ENCODE data around the gene HTR4. TPM values are rescaled to one million over a fixed set of nuclear protein-coding genes. Genes with fewer than 3 reads are reported as not detected.
"Not testable (repeated sequence)": the region's sequence is repeated elsewhere in the genome, so short reads cannot be mapped to it uniquely, and the experiment has no call there.

Gene HTR4
- total RNA-seq, 2 experiments from 2014 or later: not detected

DNA sequence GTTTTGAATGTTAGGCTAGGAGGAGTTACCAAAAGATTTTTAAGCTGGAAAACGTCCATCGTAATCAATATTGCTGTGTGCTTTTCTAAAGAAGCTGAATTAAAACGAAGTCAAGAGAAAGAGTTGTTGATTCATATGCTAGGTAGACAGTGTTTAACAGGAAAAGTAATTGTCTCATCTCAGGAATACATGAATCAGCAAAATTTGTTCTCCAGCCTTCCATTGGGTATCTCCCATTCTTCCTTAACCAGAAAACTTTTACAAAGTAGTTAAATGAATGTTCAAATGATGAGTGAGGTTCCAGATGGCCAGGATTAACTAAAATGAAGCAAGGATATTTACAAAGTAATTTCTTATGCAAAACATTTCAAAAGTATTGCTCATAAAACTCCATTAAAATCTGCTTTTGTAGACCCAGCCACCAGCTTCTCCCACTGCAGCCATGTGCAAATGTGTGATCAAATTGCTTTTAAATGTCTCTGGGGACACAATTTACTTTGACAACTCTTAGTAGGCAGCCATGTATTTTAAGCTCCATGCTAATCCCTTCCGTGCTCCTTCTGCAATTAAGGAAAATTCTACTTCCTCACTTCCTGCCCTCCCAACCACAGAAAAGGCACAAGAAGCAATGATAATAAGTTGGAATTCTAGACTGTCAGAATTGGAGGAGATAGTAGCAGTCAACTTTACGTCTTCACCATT is 121.2 kb downstream of the HTR4 start:
- CTCF ChIA-PET: no interaction called here
- Mint-ChIP-seq H3K4me3 (no peak overlapping the region), H3K27me3 (peaks cover 15% of the 10 kb centered on the region), H3K27ac (no peak overlapping the region), H3K4me1 (no peaks in the 10 kb centered on the region), H3K36me3 (ENCODE audit: low read depth) (no peaks in the 10 kb centered on the region), H3K9me3 (peaks cover 8% of the 10 kb centered on the region)
- DNase-seq: no peak
- POLR2A ChIA-PET: no interaction called here

GRCh38 chr5:148529450-148529849 is 124.9 kb downstream of the HTR4 start:
- H3K27me3 Mint-ChIP-seq; H3K9me3 Mint-ChIP-seq; DNase-seq; H3K36me3 Mint-ChIP-seq (ENCODE audit: low read depth); POLR2A ChIA-PET; H3K4me1 Mint-ChIP-seq; CTCF ChIA-PET; H3K27ac Mint-ChIP-seq; H3K4me3 Mint-ChIP-seq: not testable (repeated sequence)

DNA sequence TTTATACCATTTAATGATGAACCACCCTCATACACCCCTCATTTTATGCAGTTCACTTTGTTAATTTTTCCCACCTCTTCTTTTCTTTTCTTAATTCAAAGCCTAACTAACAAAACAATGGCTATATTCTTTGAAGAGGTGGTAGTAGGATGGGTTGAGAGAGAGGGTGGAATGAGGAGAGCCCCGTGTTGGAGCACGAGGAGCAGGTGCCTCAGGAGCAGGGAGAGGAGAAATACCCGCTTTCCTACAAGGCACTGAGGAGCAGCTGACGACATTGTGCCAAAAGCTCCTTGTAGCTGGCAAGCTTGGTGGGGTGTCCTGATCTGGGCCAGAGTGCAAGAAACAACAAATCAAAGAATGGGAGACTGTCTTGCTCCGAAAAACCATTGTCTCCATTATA is 129.6 kb downstream of the HTR4 start:
- POLR2A ChIA-PET: no interaction called here
- no peaks in the 10 kb centered on the region for H3K36me3 Mint-ChIP-seq (ENCODE audit: low read depth)
- H3K27me3 Mint-ChIP-seq: no peaks in the 10 kb centered on the region
- H3K27ac Mint-ChIP-seq: no peak overlapping the region
- DNase-seq: no peak
- H3K4me3 Mint-ChIP-seq: no peak overlapping the region
- CTCF ChIA-PET: no interaction called here
- H3K9me3 Mint-ChIP-seq: peaks cover 5% of the 10 kb centered on the region
- H3K4me1 Mint-ChIP-seq: no peaks in the 10 kb centered on the region

DNA sequence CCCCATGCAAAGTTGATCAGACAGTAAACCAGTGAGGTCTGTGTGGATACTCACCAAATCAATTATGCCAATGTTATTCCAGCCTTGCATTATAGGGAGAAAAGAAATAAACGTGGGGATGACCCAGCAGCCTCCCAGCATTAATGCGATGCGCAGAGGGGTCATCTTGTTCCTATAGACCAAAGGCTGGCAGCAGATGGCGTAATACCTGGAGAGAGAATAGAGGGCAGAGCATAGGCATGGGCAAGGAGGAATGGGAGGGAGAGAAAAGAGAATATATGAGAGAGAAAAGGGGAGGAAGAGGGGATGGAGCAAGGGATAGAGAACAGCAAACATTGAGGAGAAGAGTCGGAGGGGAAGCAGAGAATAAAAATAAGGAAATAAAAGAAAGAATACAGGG is 131.2 kb downstream of the HTR4 start:
- no peak overlapping the region for H3K4me3 Mint-ChIP-seq
- no peak overlapping the region for H3K27ac Mint-ChIP-seq
- no peaks in the 10 kb centered on the region for H3K4me1 Mint-ChIP-seq
- no peaks in the 10 kb centered on the region for H3K36me3 Mint-ChIP-seq (ENCODE audit: low read depth)
- H3K9me3 Mint-ChIP-seq: no peaks in the 10 kb centered on the region
- CTCF ChIA-PET: no interaction called here
- DNase-seq: no peak
- peaks cover 4% of the 10 kb centered on the region for H3K27me3 Mint-ChIP-seq
- POLR2A ChIA-PET: no interaction called here

GRCh38 chr5:148515460-148515859 is 138.9 kb downstream of the HTR4 start:
- Mint-ChIP-seq H3K27me3 (peaks cover 4% of the 10 kb centered on the region), H3K4me3 (no peak overlapping the region), H3K9me3 (no peaks in the 10 kb centered on the region), H3K27ac (no peak overlapping the region), H3K36me3 (ENCODE audit: low read depth) (no peaks in the 10 kb centered on the region), H3K4me1 (no peaks in the 10 kb centered on the region)
- CTCF ChIA-PET: no interaction called here
- no peak for DNase-seq
- POLR2A ChIA-PET: no interaction called here

- Mint-ChIP-seq H3K36me3 (ENCODE audit: low read depth) (no peaks in the 10 kb centered on the region), H3K27ac (no peak overlapping the region), H3K4me3 (no peak overlapping the region), H3K27me3 (peaks cover 4% of the 10 kb centered on the region), H3K9me3 (no peaks in the 10 kb centered on the region), H3K4me1 (no peaks in the 10 kb centered on the region)
- ChIA-PET POLR2A (no interaction called here), CTCF (no interaction called here)
- DNase-seq: no peak
Measured at GRCh38 chr5:148514344-148514743, 140.0 kb downstream of the HTR4 start.

- CTCF ChIA-PET: no interaction called here
- no peaks in the 10 kb centered on the region for H3K4me1 Mint-ChIP-seq
- POLR2A ChIA-PET: interaction anchor here (0.7 kb wide), 2 partner anchors 318 to 424 kb away, joined by 3 read pairs; no protein-coding TSS in a partner anchor
- no peak overlapping the region for H3K27ac Mint-ChIP-seq
- H3K9me3 Mint-ChIP-seq: no peaks in the 10 kb centered on the region
- no peak overlapping the region for H3K4me3 Mint-ChIP-seq
- no peaks in the 10 kb centered on the region for H3K27me3 Mint-ChIP-seq
- no peaks in the 10 kb centered on the region for H3K36me3 Mint-ChIP-seq (ENCODE audit: low read depth)
- DNase-seq: no peak
Measured at GRCh38 chr5:148512498-148512897, 141.8 kb downstream of the HTR4 start.

GRCh38 chr5:148511810-148512347 is 142.4 kb downstream of the HTR4 start:
- H3K4me3 Mint-ChIP-seq: no peak overlapping the region
- H3K4me1 Mint-ChIP-seq: no peaks in the 10 kb centered on the region
- no peaks in the 10 kb centered on the region for H3K36me3 Mint-ChIP-seq (ENCODE audit: low read depth)
- H3K27me3 Mint-ChIP-seq: no peaks in the 10 kb centered on the region
- H3K27ac Mint-ChIP-seq: no peak overlapping the region
- POLR2A ChIA-PET: interaction anchor here (0.7 kb wide), 2 partner anchors 317 to 425 kb away, joined by 3 read pairs; no protein-coding TSS in a partner anchor
- CTCF ChIA-PET: no interaction called here
- no peaks in the 10 kb centered on the region for H3K9me3 Mint-ChIP-seq
- no peak for DNase-seq

DNA sequence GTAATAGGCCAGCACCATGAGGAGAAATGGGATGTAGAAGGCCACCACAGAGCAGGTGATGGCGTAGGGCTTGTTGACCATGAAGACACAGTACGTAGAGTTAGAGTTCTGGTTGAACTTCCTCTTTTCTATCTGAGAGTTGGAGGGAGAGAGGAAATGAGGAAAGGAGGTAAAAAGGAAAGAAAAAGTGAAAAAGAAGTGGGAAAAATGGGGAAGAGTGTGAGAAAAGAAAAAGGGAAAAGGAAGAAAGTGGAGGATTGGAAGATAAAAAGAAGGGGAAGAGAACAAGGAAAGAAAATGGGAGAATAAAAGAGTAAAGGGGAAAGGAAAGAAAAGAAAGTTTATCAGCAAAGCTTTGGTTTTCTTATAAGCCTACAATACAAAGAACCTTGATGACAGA is 144.4 kb downstream of the HTR4 start:
- Mint-ChIP-seq H3K27me3 (no peaks in the 10 kb centered on the region), H3K27ac (no peak overlapping the region), H3K36me3 (ENCODE audit: low read depth) (no peaks in the 10 kb centered on the region), H3K4me1 (no peaks in the 10 kb centered on the region), H3K4me3 (no peak overlapping the region), H3K9me3 (no peaks in the 10 kb centered on the region)
- POLR2A ChIA-PET: no interaction called here
- DNase-seq: no peak
- CTCF ChIA-PET: no interaction called here

DNA sequence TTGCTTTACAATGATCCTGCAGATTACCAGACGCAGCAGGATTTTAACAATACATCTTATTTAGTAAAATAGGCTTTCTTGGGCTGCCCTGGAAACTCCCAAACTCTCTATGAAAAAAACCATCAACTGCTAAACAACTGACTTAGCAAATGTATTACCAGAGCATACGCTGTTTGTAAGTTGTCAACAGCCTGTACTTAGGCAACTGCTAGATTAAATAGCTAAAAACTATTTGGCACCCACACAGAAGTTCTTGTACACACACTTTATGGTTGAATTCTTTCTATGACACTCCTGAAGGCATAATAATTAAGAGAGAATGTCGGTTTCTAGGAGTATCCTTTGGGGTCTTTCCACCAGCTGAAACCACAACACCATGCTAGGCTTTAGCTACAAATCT is 146.7 kb downstream of the HTR4 start:
- DNase-seq: no peak
- no peaks in the 10 kb centered on the region for H3K9me3 Mint-ChIP-seq
- H3K4me1 Mint-ChIP-seq: no peaks in the 10 kb centered on the region
- H3K27me3 Mint-ChIP-seq: peaks cover 2% of the 10 kb centered on the region
- ChIA-PET CTCF (interaction anchor here (1.1 kb wide), 1 partner anchor 25 kb away, joined by 5 read pairs; no protein-coding TSS in a partner anchor), POLR2A (no interaction called here)
- no peak overlapping the region for H3K27ac Mint-ChIP-seq
- no peak overlapping the region for H3K4me3 Mint-ChIP-seq
- H3K36me3 Mint-ChIP-seq (ENCODE audit: low read depth): no peaks in the 10 kb centered on the region

- no peak overlapping the region for H3K4me3 Mint-ChIP-seq
- peaks cover 7% of the 10 kb centered on the region for H3K27me3 Mint-ChIP-seq
- no peaks in the 10 kb centered on the region for H3K4me1 Mint-ChIP-seq
- POLR2A ChIA-PET: no interaction called here
- H3K36me3 Mint-ChIP-seq (ENCODE audit: low read depth): no peaks in the 10 kb centered on the region
- no peak overlapping the region for H3K27ac Mint-ChIP-seq
- CTCF ChIA-PET: no interaction called here
- DNase-seq: no peak
- no peaks in the 10 kb centered on the region for H3K9me3 Mint-ChIP-seq
Measured at GRCh38 chr5:148499452-148499851, 154.9 kb downstream of the HTR4 start.

- no peak for DNase-seq
- Mint-ChIP-seq H3K27me3 (peaks cover 7% of the 10 kb centered on the region), H3K4me1 (no peaks in the 10 kb centered on the region)
Measured at GRCh38 chr5:148497757-148498156, 156.6 kb downstream of the HTR4 start.

DNA sequence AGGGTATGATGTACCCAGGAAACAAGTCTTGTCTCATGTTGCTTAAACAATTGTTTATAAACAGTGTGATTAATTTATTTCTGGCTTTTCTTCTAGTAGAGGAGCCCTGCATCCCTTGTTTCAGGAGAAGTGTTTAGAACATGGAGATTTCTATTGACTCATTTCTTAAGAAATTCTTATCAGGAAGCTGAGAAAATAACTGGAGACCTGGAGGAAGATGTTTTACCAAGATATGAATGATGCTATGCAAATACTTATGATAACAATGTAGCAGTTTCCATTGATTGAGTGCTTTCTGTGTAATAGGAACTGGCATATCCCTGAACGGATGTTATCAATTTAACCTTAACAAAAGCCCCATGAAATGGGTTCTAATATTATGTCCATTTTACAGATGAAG is 162.0 kb downstream of the HTR4 start:
- DNase-seq: no peak
- CTCF ChIA-PET: interaction anchor here (1.0 kb wide), 1 partner anchor 10 kb away, joined by 4 read pairs; no protein-coding TSS in a partner anchor
- Mint-ChIP-seq H3K4me3 (no peak overlapping the region), H3K27me3 (peaks cover 22% of the 10 kb centered on the region), H3K4me1 (no peaks in the 10 kb centered on the region), H3K36me3 (ENCODE audit: low read depth) (no peaks in the 10 kb centered on the region), H3K9me3 (no peaks in the 10 kb centered on the region), H3K27ac (no peak overlapping the region)
- POLR2A ChIA-PET: no interaction called here

More at GRCh38 chr5:148497757-148498156, 156.6 kb downstream of the HTR4 start:
- H3K4me3 Mint-ChIP-seq: no peak overlapping the region
- ChIA-PET POLR2A (interaction anchor here (0.7 kb wide), 1 partner anchor 620 kb away, joined by 3 read pairs; no protein-coding TSS in a partner anchor), CTCF (no interaction called here)
- no peaks in the 10 kb centered on the region for H3K36me3 Mint-ChIP-seq (ENCODE audit: low read depth)
- no peak overlapping the region for H3K27ac Mint-ChIP-seq
- no peaks in the 10 kb centered on the region for H3K9me3 Mint-ChIP-seq

GRCh38 chr5:148491793-148492184 is 162.5 kb downstream of the HTR4 start:
- ChIA-PET POLR2A (no interaction called here), CTCF (interaction anchor here (0.6 kb wide), 1 partner anchor 62 kb away, joined by 3 read pairs; no protein-coding TSS in a partner anchor)
- H3K36me3 Mint-ChIP-seq (ENCODE audit: low read depth): no peaks in the 10 kb centered on the region
- H3K27me3 Mint-ChIP-seq: peaks cover 26% of the 10 kb centered on the region
- H3K9me3 Mint-ChIP-seq: no peaks in the 10 kb centered on the region
- no peaks in the 10 kb centered on the region for H3K4me1 Mint-ChIP-seq
- no peak overlapping the region for H3K27ac Mint-ChIP-seq
- DNase-seq: no peak
- no peak overlapping the region for H3K4me3 Mint-ChIP-seq

Data from activated CD4-positive, alpha-beta T cell treated with anti-CD3 and anti-CD28 coated beads, Interleukin-2, amount 10 ng/mL, durations not matched to agents 7 days and 5 days (primary cell).